Measurements from ENCODE around the gene S100P. TPM values are rescaled to one million over a fixed set of nuclear protein-coding genes. Genes with fewer than 3 reads are reported as not detected.

S100P gene
- total RNA-seq, 1 donor from 2014 or later: 26.0 TPM

DNA sequence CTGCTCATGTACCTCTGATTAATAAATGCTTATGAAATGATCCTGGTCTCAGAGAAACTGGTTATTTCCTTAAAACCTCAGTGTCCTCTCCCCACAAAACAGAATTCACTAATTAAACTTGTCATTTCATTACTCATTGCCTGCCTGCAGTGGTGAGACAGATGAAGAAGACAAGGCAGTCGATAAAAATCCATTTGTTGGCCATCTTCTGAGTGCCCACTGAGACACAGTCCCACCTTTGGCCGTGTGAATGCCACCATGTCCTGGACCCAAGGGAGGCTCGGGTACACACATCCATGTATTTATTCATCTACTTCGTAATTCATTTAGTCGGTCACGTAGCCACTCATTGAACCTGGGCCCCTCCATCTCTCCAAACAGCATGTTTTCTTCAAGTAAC lies 3.5 kb downstream of the S100P start:
- no peak for DNase-seq

- DNase-seq: no peak
Observed at GRCh38 chr4:6699388-6699787, 5.7 kb downstream of the S100P start.

- DNase-seq: no peak
Observed at GRCh38 chr4:6699903-6700302, 6.2 kb downstream of the S100P start.

DNA sequence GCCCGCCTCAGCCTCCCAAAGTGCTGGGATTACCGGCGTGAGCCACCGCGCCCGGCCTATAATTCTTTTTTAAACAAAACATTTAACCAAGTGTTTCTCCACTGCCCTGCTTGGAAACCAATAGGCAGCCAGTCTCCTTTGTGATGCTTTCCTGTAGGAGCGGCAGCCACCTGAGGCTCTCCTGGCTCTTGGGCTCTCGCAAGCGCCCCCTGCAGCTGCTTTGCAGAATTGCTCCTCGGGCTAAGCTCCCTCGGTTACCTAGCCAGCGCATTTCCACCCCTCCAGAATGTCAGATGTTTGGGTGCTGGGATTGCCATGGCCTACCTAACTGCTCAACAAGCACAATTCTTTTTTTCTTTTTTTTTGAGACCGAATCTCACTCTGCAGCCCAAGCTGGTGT lies 7.7 kb downstream of the S100P start:
- DNase-seq: no peak

DNA sequence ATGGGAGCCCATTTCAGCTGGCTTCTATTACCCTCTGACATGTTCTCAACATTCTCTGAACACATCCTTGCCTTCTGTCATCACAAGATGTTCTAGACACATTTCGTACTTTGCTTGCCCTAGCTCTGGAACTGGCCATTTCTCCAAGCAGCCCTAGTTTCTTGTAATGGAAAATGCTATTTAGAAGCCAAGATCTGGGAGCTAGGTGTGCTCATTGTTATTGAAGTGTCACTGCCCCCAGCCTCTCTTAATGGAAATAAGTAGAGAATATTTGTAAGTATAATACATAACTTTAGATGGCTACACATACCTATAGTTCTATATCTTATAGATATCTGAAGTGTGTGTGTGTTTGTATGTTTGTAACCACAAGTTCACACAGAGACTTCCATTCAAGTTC lies 9.1 kb downstream of the S100P start:
- DNase-seq: no peak

- no peak for DNase-seq
Observed at GRCh38 chr4:6703786-6704185, 10.1 kb downstream of the S100P start.

DNA sequence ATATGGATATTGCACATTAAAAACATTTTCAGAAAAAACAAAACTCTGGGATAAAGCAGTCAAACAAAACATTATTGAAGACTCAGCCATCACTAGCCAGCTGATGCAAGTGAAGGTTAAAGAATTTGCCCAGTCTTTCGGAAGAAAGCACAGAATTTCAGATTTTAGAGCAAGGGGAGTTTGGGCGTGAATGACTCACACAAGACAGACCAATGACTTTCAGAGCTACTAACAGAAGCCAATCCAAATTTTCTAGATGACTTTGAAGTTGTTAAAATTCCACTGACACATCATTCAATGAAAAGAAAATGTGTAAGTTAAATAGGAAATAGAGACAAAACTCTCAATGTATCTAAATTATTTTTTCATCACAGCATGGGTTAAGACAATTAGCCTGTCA lies 12.0 kb downstream of the S100P start:
- DNase-seq: no peak

- no peak for DNase-seq
Observed at GRCh38 chr4:6706173-6706572, 12.5 kb downstream of the S100P start.

DNA sequence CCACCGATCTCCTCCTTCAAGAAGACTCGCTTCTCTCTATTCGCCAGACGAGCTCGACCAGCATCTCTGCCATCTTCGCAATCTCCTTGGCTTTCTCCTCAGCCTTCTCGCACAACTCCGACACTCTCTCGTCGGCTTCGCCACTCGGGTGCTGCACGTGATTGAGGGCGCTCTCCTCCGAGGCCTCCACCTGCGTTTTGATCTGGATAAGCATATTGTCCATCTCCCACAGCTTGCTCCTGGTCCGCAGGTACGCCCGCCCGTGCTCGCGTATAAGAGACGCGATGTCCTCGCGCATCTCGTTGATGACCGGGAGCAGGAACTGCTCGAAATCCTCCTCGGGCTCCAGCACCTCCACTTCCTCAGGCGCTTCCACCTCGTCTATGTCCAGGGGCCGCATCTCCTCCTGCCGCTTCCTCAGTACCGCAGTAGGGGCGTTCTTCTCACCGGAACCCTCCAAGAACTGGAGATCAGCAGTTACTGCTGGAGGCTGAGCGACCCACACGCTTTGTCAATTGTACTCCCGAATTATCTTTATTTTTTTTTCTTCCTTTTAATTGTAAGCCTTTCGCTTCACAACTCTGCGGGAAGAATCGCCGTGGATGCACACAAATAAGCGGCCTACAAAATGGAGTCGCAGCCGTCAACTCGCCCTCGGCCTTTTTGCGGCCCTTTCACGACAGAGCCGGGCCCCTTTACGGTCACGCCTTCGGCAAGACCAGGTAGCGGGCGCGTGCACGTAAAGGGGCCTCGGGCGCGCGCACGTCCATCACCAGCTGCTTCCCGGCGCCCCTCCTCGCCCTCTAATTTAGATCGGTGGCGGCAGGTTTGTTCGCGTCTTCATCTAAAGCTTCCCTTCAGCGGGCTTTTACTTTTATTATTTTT lies 15.8 kb downstream of the S100P start, which contains the start of gene MRFAP1L1:
Gene MRFAP1L1, minus strand, starts transcription at position 636 of the 885 bp plus-strand sequence. Its CDS starts 236 bp downstream, at position 400.
- DNase-seq: peak; percentile 88

- DNase-seq: no peak
Observed at GRCh38 chr4:6710282-6710681, 16.6 kb downstream of the S100P start.

- DNase-seq: no peak
Observed at GRCh38 chr4:6710996-6711395, 17.3 kb downstream of the S100P start.

DNA sequence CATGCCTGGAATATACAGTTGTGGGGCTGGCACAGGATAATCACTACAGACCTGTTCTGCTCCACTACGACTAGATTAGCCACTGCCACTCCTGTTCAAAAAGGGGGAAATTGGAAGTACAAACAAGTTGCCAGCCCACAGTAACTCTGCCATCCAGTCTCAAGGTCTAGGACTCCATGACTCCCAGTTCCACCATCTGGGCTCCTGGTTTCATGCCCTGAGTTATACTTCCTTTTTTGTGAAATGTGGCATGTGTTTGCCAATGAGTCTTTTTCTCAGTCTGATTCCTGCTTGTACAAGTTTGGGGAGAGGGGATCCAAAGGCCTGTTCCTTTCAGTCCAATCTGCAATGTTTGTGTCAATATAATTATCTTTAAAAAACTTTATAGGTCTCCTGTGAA lies 21.3 kb downstream of the S100P start:
- no peak for DNase-seq

DNA sequence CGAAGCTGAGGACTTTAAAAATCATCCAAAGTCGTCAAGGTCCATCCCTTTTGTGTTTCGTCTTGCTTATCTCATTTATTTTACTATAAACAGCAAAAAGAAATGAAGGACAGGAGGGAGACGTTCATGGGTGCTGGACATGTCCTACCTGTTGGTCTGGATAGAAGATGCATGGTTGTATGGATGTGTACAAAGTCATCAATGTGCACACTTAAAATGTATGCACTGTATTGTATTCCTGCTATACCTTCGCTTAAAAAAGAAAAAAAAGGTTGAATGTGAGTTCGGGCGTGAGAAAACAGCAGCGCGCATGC lies 22.0 kb downstream of the S100P start:
- no peak for DNase-seq

GRCh38 chr4:6716018-6716911 lies 22.6 kb downstream of the S100P start, which contains the start of gene BLOC1S4:
BLOC1S4 (plus strand) TSS chr4:6716174; CDS start chr4:6716210, 36 bp downstream.
- DNase-seq: peak; percentile 94

DNA sequence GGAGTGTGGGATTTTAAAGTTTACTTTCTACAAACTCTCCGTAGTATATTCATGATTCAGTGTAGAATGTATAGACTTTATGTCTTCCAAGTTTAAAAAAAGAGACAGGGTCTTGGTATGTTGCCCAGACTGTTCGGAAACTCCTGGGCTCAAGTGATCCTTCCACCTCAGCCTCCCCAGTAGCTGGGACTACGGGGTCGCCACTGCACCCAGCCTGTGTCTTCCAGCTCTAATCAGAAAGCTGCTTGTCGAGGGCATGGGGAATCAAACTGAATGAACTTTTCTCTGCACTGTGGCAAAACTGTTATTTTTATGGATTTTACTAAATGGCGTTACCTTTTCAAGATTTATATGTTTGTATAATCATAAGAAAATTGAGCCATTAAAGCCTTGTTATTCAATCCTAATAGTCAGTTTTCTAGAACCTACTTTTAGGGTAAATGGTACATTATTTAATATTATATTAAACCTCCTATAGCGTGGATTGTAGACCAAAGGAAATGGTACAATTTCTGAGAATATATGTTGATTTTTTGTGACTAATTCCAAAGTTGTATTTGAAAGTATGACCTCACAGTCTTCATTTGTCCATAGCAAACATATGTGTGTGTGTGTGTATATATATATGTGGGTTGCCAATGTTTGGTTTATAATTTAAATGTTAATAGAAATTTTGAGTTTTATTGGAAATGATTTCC lies 23.4 kb downstream of the S100P start:
- DNase-seq: no peak

DNA sequence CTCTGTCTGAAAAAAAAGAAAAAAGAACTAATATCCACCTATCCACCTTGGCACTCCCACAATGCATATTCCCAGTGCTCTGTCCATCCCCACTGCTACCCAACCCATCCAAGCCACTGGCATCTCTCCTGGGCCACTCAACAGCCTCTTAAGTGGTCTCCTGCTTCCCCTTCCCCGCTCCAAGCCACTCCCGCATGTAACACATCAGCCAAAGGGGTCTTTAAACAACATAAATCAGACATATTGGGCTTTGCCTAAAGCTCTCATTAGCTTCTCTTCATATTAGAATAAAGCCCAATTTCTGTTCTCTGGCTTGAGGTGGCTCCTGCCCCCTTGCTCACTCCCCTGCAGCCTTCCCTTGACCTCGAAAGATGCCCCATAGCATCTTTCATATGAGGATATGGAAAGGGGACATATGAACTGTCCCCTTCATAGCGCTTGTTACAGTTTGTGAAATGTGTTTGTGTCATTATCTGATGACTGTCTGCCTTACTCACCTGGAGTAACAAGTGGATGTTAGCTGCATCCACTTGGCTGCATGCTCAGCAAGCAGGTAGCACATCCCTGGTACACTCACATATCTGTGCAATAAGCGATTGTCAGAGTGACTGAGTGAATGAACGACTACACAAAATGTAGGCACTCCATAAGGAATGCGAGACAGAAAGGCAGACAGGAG lies 25.4 kb downstream of the S100P start:
- no peak for DNase-seq

DNA sequence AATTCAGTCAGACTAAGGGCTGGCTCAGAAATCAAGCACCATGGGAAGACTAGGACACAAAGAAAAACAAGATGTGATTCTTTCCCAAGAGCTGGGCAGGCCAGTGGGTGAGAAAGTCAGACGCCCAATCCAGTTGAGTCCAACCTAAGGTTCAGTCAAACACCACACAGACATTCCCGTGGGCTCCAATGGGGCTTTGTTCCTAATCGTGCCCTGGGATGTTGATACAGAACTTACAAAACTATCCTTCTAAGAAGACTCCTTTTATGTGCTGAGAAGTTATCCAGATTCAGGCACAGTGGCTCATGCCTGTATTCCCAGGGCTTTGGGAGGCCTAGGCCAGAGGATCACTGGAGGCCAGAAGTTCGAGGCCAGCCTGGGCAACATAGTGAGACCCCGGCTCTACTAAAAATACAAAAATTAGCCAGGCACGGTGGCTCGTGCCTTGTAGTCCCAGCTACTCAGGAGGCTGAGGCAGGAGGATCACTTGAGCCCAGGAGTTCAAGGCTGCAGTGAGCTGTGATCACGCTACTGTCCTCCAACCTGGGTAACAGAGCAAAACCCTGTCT lies 26.0 kb downstream of the S100P start:
- no peak for DNase-seq

GRCh38 chr4:6720202-6720699 lies 26.6 kb downstream of the S100P start:
- DNase-seq: peak; percentile 51

DNA sequence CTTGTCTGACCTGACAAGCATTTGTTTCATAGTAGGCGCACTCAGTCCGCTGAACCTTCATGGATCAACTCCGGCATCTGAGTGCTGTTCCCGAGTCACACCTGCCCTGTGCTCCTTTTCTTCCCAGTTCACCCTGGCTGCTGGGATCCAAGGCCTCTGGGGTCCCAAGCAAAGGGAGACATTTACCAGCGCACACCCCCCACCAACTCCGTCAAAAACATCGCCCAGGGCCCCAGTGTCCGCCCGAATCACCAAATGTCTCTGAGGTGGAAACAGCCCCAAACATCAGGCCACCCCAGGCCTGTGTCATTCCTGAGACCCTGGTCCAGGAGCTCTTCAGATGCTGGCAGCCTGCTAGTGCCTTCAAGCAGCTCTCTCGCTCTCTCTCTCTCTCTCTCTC lies 27.4 kb downstream of the S100P start:
- DNase-seq: no peak

DNA sequence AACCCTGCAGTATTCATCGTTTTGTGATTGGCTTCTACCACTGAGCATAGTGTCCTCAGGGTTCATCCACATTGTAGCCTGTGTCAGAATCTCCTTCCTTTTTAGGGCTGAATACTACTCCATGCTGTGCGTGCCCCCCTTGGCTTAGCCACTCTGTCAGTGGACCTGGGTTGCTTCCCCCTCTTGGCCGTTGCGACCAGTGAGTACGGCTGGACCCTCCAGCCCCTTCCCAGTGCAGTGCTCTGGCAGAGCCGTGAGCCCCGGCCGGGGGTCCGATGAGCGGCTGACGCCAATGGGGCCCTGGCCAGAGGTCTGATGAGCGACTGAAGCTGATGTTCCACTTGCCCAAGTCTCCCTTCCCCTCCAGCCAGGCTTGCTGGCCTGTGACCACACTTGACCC lies 29.2 kb downstream of the S100P start:
- no peak for DNase-seq

GRCh38 chr4:6723851-6724250 lies 30.2 kb downstream of the S100P start:
- no peak for DNase-seq
